ENCODE measurements around the gene MATN4.

The MATN4 gene

GRCh38 chr20:45290677-45291355 lies 17.3 kb downstream of the MATN4 start:
- DNase-seq (ENCODE audit: low read depth in 2 of 2), result peak in 1 of 2 donors; percentile 40

DNA sequence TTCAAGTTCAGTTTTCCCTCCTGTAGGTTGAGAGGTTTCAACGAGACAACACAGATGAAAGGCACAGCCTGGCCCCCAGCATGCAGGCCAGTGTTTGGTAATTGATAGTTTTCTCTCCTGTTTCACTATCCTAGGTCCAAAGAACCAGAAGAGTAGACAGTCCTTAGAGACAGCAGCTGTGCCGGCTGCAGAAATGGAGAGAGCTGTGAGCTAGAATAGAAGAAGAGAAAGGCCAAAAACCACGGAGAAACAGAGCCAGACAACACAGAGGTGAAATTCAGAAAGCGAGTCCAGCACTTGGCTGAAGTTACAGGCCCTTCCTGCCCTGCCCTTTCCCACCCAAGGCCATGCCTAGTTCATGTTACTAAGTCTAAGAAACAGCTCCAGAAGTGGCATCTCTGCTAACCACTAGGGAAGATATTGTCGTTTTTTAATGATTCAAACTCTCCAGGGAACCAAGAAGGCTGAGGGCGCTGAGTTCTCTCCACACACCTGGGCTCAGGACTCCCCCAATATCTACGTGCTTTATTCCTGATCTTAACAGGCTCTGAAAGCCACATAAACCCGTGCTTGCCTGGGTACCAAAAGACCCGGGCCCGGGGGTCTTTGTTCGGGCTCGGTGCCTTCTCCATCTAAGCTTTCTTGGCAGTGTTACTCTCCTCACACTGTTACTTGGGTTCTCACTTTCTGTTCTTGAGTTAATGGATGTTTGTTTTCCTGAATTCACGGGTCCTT lies 18.0 kb downstream of the MATN4 start:
- DNase-seq (ENCODE audit: low read depth in 2 of 2), result no peak

DNA sequence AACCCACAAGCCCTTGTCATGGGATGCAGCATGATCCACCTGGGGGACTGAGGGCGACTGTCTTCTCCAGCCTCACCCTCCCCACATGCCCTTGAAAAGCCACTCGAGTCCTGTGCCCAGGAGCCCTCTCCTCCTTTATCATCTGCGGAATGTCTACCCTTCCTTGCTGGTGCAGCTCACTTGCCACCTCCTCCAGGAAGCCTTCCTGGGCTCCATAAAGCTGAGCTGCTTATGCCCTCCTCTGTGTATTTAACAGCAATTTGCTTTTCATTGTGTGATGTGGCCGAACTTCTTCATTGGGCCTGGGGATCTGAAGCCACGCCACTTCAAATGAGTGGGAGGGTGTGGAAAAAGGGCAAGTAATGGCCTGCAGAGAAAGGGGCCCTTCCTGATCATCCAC lies 19.2 kb downstream of the MATN4 start:
- DNase-seq (ENCODE audit: low read depth in 2 of 2), result no peak

- DNase-seq (ENCODE audit: low read depth in 2 of 2), result no peak
Measured at GRCh38 chr20:45288376-45288775, 19.7 kb downstream of the MATN4 start.

DNA sequence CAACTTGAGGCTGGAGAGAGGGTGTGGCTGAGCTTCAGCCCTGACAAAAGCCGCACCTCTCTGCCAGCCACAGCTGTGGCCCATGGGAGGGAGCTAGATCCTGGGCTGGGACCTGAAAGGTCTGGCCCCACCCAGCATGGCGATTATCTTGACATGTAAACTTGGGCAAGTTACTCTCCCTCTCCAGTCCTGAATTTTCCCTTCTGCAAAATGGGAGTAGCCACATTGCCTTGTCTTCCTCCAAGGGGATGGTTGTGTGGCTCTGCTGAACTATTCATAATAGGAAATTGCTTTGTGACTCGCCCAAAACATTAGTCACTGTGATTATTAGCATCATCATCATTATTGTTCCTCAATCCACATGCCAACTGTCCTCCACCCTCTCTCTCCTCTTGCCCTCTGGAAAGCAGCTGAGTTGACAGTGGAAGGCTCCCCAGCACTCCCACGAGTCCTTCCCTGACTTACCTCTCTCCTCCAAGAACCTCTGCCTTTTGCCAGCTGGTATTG lies 24.5 kb downstream of the MATN4 start:
- DNase-seq (ENCODE audit: low read depth in 2 of 2), result no peak

- no peak for DNase-seq (ENCODE audit: low read depth in 2 of 2)
Measured at GRCh38 chr20:45282700-45283550, 25.2 kb downstream of the MATN4 start.

GRCh38 chr20:45279992-45280391 lies 28.1 kb downstream of the MATN4 start:
- DNase-seq (ENCODE audit: low read depth in 2 of 2), result no peak

- DNase-seq (ENCODE audit: low read depth in 2 of 2), result no peak
Measured at GRCh38 chr20:45275338-45275737, 32.8 kb downstream of the MATN4 start.

DNA sequence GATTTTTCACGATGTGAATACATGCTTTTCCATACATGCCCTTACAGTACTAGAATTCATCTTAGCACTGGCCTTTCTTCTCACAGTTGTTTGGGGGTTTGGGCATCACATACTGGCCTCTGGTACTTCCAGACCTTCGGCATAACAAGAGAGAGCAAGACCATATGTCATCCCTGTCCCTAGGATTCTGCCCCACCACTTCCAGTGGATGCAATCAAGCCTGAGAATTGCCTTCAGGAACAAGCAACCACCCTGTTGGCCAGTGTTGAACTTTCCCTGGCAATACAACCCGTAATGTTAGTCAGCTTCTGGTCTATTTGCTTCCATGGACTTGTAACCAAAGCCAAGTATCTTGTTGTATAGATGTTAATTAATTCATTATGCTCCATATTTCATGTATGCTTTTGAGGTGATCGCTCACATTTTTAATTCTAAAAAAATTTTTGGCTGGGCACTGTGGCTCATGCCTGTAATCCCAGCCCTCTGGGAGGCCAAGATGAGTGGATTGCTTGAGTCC lies 38.3 kb downstream of the MATN4 start:
- no peak for DNase-seq (ENCODE audit: low read depth in 2 of 2)

- no peak for DNase-seq (ENCODE audit: low read depth in 2 of 2)
Measured at GRCh38 chr20:45269056-45269455, 39.0 kb downstream of the MATN4 start.

- DNase-seq (ENCODE audit: low read depth in 2 of 2), result no peak
Measured at GRCh38 chr20:45268531-45268930, 39.6 kb downstream of the MATN4 start.

- no peak for DNase-seq (ENCODE audit: low read depth in 2 of 2)
Measured at GRCh38 chr20:45266977-45267376, 41.1 kb downstream of the MATN4 start.

DNA sequence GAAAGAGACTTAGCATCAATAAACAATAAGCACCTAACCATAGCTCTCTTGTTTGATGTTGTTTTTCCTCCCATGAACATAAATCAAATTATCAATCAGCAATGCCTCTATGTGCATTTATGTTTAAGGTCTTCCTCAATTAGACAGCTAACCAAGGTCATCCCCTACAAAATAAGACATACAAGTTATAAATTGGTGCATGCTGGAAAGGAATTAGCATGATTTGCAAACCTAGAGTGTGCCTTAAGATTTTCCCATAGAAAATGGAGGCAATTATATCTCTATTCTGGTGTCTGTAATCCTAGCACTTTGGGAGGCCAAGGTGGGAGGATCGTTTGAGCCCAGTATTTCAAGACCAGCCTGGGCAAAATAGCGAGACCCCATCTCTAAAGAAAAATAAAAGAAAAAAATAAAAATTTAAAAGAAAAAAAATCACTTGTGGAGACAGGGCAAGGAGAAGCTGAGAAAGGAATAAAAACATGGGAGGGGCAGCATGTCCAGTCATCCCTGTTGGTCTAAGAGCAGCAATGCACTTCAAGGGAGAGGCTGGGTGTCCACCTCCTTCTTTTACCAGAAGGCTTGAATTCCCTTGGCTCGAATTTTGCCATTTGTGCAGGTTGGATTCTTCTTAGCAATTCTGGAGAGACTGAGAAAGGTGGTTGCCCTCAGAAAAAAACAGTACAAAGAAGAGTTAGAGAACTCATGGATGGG lies 44.4 kb downstream of the MATN4 start:
- DNase-seq (ENCODE audit: low read depth in 2 of 2), result no peak

- no peak for DNase-seq (ENCODE audit: low read depth in 2 of 2)
Measured at GRCh38 chr20:45258664-45259063, 49.4 kb downstream of the MATN4 start.

- DNase-seq (ENCODE audit: low read depth in 2 of 2), result no peak
Measured at GRCh38 chr20:45258259-45258658, 49.8 kb downstream of the MATN4 start.

- no peak for DNase-seq (ENCODE audit: low read depth in 2 of 2)
Measured at GRCh38 chr20:45257711-45258110, 50.4 kb downstream of the MATN4 start.

- no peak for DNase-seq (ENCODE audit: low read depth in 2 of 2)
Measured at GRCh38 chr20:45257161-45257560, 50.9 kb downstream of the MATN4 start.

DNA sequence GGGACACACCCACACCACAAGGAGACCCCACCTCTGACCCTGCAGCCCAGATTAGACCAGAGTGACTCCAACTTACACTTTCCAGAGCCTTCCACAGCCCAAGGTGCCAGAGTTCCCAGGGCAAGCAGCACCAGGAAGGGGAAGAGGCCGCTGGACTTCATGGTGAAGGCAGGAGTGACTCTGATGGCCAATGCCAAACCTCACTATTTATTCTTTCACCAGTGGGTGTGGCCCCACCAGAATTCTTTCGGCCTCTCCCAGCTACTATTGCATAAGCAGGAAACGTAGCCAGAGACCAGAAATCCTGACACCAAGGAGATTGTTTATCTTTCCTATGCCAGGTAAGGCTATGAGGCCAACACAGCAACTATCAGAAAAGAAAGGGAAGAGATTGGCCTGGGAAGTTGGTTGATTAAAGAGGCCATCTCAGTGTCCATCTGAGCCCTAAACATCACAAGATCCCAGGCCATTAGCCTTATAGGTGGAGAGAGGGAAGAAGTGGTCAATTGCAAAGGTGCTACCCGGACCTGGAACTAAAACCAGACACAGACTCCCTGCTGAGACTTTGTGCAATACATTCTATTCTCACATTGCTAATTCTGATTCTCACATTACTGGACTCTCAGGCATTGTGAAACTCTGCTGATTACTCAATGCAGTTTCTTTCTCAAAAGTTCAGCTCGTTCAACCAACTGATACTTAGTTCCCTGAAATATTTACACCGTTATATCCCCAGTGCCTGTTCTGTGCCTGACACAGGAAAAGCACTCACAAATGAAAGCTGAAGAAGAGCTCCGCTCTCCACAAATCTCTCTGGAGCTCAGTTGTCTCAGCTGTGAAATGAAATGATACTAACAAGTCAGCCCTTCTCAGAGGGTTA lies 53.5 kb downstream of the MATN4 start, which contains the start of gene SLPI:
TSS of gene SLPI (minus strand) at position 182 of the 880 bp plus-strand sequence. CDS start at position 161, 21 bp downstream.
- no peak for DNase-seq (ENCODE audit: low read depth in 2 of 2)

GRCh38 chr20:45253261-45253660 lies 54.8 kb downstream of the MATN4 start:
- no peak for DNase-seq (ENCODE audit: low read depth in 2 of 2)

GRCh38 chr20:45251884-45252560 lies 56.1 kb downstream of the MATN4 start:
- no peak for DNase-seq (ENCODE audit: low read depth in 2 of 2)

All from stimulated activated CD8-positive, alpha-beta memory T cell treated with anti-CD3 and anti-CD28 coated beads, Interleukin-15, amount 100 ng/mL, for 4 hours (primary cell).